ENCODE data around the gene SERPINA9.
"Not testable (repeated sequence)": the region's sequence is repeated elsewhere in the genome, so short reads cannot be mapped to it uniquely, and the experiment has no call there.

The SERPINA9 gene, protein sequence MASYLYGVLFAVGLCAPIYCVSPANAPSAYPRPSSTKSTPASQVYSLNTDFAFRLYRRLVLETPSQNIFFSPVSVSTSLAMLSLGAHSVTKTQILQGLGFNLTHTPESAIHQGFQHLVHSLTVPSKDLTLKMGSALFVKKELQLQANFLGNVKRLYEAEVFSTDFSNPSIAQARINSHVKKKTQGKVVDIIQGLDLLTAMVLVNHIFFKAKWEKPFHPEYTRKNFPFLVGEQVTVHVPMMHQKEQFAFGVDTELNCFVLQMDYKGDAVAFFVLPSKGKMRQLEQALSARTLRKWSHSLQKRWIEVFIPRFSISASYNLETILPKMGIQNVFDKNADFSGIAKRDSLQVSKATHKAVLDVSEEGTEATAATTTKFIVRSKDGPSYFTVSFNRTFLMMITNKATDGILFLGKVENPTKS

GRCh38 chr14:94476023-94476422 is at the start of gene SERPINA9:
Gene SERPINA9, minus strand, starts transcription at chr14:94476197. Its CDS starts 6,357 bp downstream, at chr14:94469840.
- DNase-seq = no peak

- no peak for DNase-seq
These were observed 48.1 kb upstream of the SERPINA9 start for GRCh38 chr14:94524093-94524492.

- DNase-seq = no peak
These were observed 47.3 kb upstream of the SERPINA9 start for GRCh38 chr14:94523265-94523664.

DNA sequence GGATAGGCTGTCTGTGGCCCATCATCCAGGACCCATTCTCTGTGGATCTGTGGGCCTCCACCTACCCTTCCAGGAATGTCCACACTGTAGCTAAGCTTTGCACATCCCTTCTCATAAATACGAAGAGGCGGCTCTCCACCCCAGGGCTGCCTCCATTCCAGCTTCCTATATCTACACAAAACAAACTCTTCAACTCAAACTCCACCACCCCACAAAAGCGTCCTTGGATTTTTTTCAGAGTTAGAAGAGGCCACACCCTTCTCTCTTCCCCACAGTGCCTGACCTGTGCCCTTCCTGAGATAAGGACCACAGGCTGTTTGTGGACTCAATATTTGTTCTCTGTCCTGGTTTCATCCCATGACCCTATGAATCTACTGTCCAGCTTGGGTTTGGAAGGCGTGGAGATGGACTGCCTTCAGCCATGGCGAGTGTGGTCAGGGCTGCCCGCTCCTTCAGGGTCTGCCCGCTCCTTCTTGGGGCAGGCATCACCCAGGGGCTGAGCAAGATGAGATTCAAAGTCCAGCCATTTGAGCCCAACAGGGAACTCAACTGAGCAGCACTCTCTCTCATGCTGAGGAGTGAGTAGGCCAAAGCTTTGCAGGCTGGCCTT is 46.2 kb upstream of the SERPINA9 start:
- DNase-seq = no peak

- DNase-seq = no peak
These were observed 45.5 kb upstream of the SERPINA9 start for GRCh38 chr14:94521375-94522114.

DNA sequence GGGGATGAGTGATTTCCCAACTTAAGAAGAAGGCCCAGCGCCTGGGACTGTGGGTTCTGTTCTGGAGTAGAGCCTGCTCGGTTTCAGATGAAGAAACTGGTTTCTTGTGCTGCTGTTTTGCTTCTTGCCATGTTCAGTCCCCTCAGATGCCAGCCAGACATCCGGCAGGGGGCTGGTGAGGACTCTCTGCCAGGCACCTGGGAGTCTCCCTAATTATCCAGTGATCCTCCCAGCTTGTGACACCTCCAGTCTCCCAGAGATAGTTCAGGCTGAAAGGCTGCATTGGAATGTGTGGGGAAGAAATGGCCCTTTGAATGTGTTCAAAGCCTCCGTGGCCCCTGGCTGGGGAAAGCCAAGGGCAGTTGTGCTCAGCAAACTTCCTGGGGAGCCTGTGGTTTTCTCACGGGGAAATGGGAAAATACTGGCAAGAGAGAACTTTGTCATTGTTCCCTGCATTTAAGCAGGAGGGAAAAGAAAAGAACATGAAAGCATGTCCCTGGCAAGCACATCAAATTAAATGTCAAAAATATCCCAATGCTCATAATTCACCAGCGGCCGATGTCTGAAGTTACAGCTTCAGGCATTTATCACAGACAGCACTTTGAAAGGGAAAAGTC is 41.8 kb upstream of the SERPINA9 start:
- DNase-seq = no peak

DNA sequence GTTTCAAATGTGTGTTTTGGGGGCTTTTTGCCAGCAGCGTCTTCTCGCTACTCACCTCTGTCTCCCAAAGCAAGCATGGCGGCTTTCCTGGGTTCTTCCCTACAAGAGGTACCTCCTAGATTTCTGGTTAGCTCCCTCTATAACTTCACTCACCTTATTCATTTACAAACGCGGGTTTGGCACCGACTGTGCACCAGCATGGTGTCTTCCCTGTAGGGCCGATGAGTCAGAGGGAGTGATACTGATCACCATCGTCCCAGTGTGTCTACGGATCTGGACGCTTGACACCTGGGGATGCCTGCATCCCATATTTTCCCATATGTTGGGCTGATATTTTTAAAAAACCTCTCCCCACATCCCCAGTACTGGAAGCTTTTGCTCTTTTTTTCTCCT is 41.2 kb upstream of the SERPINA9 start:
- DNase-seq = no peak

DNA sequence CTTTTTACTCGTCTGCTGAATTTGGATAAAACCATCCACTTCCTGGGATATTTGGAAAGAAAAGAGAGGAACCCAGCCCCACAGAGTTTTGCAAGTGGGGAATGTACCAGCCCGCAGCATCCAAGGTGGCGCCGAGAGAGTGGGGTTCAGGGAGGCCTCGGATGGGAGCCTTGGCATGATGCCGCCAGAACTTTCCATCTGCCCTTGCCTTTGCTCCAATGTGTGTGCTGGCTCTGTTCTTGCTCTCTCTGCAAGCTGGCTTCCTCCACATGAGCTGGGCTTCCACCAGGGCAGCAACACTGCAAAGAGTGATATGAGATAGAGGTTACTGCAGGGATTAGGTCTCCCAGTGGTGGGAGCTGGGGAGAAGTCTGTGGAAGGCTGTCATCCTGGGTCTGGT is 39.9 kb upstream of the SERPINA9 start:
- DNase-seq = no peak

GRCh38 chr14:94515426-94515825 is 39.4 kb upstream of the SERPINA9 start:
- DNase-seq = no peak

GRCh38 chr14:94514351-94514750 is 38.4 kb upstream of the SERPINA9 start:
- no peak for DNase-seq

- not testable (repeated sequence) for DNase-seq
These were observed 34.5 kb upstream of the SERPINA9 start for GRCh38 chr14:94510481-94510880.

DNA sequence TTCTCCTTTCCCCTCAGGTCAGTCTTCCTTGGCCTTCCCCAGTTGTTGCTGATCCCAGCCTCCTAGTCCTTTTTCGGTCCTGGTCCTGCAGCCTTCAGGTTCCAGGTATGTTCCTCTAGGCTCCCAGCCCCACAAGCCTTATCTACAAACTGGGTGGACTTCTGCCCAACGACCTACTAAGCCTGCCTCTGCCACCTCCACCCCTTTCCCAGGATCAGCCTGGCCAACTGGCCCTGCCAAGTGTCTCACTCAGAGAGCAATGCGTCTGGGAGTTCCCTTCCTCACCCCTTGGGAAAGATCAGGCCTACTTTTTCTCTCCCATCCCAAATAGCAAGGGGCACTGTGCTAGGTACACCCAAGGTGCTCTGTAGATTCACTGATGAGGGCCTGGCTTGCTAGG is 33.4 kb upstream of the SERPINA9 start, which contains the start of gene SERPINA12:
TSS of gene SERPINA12 (minus strand) at position 114 of the 400 bp plus-strand sequence. CDS start 11,072 bp downstream, outside the sequence.
- DNase-seq = no peak

DNA sequence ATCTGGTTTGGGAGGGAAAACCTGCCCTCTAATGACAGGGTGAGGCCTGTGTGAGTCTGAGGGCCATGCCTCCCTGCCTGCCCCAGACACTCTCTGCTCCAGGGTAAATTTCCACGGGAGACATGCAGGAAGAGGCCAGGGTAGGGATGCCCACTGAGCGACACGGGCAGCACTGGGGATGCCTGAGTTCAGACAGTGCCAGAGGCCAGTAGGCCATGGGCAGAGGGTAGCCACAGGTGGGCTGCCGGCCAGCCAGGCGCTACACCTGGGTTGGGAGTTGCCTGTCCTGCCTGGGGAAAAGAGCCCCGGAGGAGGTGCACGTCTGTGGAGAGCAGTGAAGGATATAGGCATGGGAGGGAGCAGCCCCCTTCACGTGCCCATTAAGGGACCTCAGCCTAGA is 29.6 kb upstream of the SERPINA9 start:
- DNase-seq = no peak

DNA sequence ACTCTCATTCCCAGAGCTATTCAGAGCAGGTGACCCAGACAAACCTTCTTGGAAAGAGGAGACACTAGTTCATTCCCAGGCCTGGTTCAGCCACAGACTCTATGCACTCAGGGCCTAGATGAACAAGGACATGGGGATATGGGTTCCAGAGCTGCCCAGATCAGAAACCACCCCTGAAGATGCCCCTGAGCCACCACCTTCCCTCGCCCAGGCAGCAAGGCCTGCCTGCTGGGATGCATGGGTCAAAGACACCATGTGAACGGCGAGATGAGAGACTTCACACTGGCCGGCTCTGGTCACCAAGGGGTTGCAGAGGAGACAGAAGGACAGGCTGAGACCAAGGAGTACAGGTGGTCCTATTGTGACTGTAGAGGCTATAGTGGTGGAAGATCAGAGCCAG is 29.2 kb upstream of the SERPINA9 start:
- no peak for DNase-seq

GRCh38 chr14:94501588-94502516 is 25.9 kb upstream of the SERPINA9 start:
- no peak for DNase-seq

- no peak for DNase-seq
These were observed 24.3 kb upstream of the SERPINA9 start for GRCh38 chr14:94500264-94500663.

DNA sequence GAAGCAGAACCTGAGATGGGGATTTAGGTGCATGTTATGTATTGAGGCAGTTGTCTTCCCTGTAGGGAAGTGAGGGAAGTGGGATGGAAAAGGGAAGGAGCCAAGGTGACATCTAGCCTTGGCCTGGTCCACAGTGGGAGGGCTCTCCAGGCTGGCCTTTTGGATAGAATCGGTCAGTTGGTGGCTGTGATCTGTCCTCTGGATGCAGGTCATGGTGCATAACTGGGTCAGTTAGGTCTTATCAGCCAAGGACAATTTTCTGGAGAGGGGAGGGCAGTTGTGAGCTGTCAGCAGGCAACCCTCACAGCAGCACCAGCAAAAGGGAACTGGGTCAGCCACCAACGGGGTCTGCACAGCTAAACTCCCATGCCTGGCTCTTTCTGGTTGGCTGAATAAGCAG is 23.7 kb upstream of the SERPINA9 start:
- DNase-seq = no peak

GRCh38 chr14:94498215-94498614 is 22.2 kb upstream of the SERPINA9 start:
- no peak for DNase-seq

DNA sequence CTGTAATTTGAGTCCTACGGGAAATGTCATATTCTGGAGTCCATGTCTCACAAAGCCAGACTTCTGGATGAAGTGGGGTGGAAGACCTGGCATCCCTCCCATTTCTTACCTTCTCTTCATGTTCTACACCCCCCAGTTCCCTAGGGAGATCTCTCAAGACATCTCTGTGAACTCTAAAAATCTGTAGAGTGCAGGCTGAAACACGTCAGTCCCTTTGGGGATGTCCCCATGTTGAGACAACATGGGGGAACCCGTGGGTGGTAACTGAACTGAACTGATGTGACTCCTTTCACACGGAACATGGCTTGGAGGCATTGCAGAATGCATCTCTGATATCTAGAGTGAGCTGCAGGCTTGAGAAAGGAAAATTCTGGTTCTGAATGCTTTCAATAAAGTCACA is 18.1 kb upstream of the SERPINA9 start:
- DNase-seq = no peak

DNA sequence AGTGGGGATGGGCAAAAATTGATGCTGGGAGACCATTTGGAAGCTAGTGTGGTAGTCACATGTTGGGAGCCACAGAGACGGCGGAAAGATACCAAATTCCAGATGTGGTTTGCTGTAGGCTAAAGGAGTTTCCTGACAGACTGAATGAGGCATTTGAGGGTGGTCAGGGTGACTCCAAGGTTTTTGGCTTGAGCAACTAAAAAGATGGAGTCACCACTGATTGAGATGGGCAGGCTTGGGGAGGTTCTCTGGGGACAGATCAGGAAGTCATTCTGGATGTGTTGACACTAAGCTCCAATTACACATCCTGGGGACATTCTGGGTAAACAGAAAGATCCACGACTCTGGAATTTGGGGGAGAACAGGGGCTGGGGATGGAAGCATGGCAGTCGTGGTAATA is 15.5 kb upstream of the SERPINA9 start:
- DNase-seq = no peak

DNA sequence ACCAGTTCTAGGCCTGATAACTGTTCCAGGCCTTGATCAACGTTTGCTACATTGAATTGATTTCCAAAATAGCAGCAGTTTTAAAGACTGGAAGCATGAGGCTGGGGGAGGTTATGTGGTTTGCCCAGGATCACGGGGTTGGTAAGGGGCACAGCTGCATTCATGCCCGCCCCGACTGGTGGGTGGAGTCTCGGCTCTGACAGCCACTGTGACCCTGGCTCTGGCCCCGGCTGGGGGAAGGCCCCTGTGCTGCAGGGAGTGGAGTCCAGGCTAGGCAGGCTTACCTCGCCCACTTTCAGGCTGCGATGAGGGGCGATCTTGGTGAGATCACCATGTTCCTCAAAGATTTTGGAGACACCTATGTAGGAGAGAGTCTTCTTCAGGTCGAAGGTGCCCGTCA is 13.3 kb upstream of the SERPINA9 start:
- DNase-seq = no peak

- DNase-seq = no peak
These were observed 10.9 kb upstream of the SERPINA9 start for GRCh38 chr14:94486883-94487282.
